HepG2 (cell line): Measurements from ENCODE around the gene CDC14B. TPM values are rescaled to one million over a fixed set of nuclear protein-coding genes. Genes with fewer than 3 reads are reported as not detected.

ENCODE experiments used
- AGO1 ChIP-seq: fragments of 200-400 bp; formaldehyde crosslinking; IDR thresholded peaks from 2 replicates; pipeline ENCODE4 v1.6.1; 2017; ENCODE audit warnings: mild to moderate bottlenecking, low read depth, low read length, moderate library complexity; ENCODE audit not compliant: poor library complexity, severe bottlenecking
- ATRX ChIP-seq: sonication (generic); formaldehyde crosslinking; IDR thresholded peaks from 2 replicates; pipeline ENCODE4 v1.4.0; 2020; ENCODE audit warnings: missing genetic modification reagents, borderline replicate concordance
- CCAR2 ChIP-seq: fragments of 200-400 bp; formaldehyde crosslinking; optimal IDR thresholded peaks from 2 replicates; pipeline ENCODE3; 2018; ENCODE audit warnings: low read depth, mild to moderate bottlenecking, low read length, moderate library complexity
- GTF2F1 ChIP-seq: fragments of 150-350 bp; IDR thresholded peaks from 2 replicates; pipeline ENCODE4 v1.6.1; 2014; ENCODE audit warnings: low read length
- HDAC1 ChIP-seq: sonication (generic); formaldehyde crosslinking; IDR thresholded peaks from 2 replicates; pipeline ENCODE4 v1.5.1; 2020; ENCODE audit warnings: mild to moderate bottlenecking, missing genetic modification reagents
- HNRNPH1 ChIP-seq: fragments of 200-400 bp; formaldehyde crosslinking; optimal IDR thresholded peaks from 2 replicates; pipeline ENCODE3; 2017; ENCODE audit warnings: mild to moderate bottlenecking, low read depth, low read length
- MYC ChIP-seq: sonication (generic); formaldehyde crosslinking; IDR thresholded peaks from 2 replicates; pipeline ENCODE4 v1.9.0; 2021; ENCODE audit warnings: missing genetic modification reagents, borderline replicate concordance
- NCOR1 ChIP-seq: fragments of 200-600 bp; sonication (generic); IDR thresholded peaks from 2 replicates; pipeline ENCODE4 v1.7.0; 2017; ENCODE audit warnings: antibody characterized with exemption, low read length, borderline replicate concordance
- PHF8 ChIP-seq: sonication (generic); formaldehyde crosslinking; IDR thresholded peaks from 2 replicates; pipeline ENCODE4 v1.5.0; 2020; ENCODE audit warnings: missing genetic modification reagents
- RAD51 ChIP-seq: fragments of 450-650 bp; IDR thresholded peaks from 2 replicates; pipeline ENCODE4 v1.6.1; 2016; ENCODE audit warnings: borderline replicate concordance
- RARA ChIP-seq: IDR thresholded peaks from 2 replicates; pipeline ENCODE4 v1.6.1; 2016; ENCODE audit warnings: missing genetic modification reagents, missing compliant biosample characterization
- RXRB ChIP-seq: IDR thresholded peaks from 2 replicates; pipeline ENCODE4 v1.6.1; 2016; ENCODE audit warnings: borderline replicate concordance, missing genetic modification reagents, missing compliant biosample characterization
- SCMH1 ChIP-seq: sonication (generic); formaldehyde crosslinking; IDR thresholded peaks from 2 replicates; pipeline ENCODE4 v1.9.0; 2021; ENCODE audit warnings: missing genetic modification reagents, mild to moderate bottlenecking, borderline replicate concordance
- TCF7L2 ChIP-seq: IDR thresholded peaks from 2 replicates; pipeline ENCODE4 v1.6.1; 2011; ENCODE audit warnings: mild to moderate bottlenecking, low read depth, low read length, moderate library complexity
- ZNF251 ChIP-seq: sonication (generic); formaldehyde crosslinking; IDR thresholded peaks from 2 replicates; pipeline ENCODE4 v1.9.0; 2021; ENCODE audit warnings: mild to moderate bottlenecking, missing genetic modification reagents
- ZNF30 ChIP-seq: sonication (generic); formaldehyde crosslinking; IDR thresholded peaks from 2 replicates; pipeline ENCODE4 v1.5.0; 2020; ENCODE audit warnings: mild to moderate bottlenecking, missing genetic modification reagents
- ZNF451 ChIP-seq: sonication (generic); formaldehyde crosslinking; IDR thresholded peaks from 2 replicates; pipeline ENCODE4 v1.5.0; 2020; ENCODE audit warnings: mild to moderate bottlenecking, missing genetic modification reagents
- ZNF746 ChIP-seq: sonication (generic); formaldehyde crosslinking; IDR thresholded peaks from 2 replicates; pipeline ENCODE4 v1.8.0; 2022; ENCODE audit warnings: mild to moderate bottlenecking, missing genetic modification reagents
- polyA plus RNA-seq, 8 experiments: library from polyadenylated mRNA; depleted of rRNA in 3 of 8; stranded (reverse) in 7 of 8; unstranded in 1 of 8; fragments of >200 nt; fragmentation: Illumina TruSeq in 4 of 8; extraction: Trizol in 4 of 8; gene quantifications; 2 replicates each; pipeline versions ENCODE4 v1.2.1 to v1.2.3, GENCODE V29; 2011 to 2016; ENCODE audit warnings: low read depth in 4 of 8, missing spikeins in 1 of 8, mixed read lengths in 1 of 8; ENCODE audit not compliant: insufficient read depth in 1 of 8
- total RNA-seq, 5 experiments: library from RNA; depleted of rRNA; stranded (reverse); fragments of >200 nt; fragmentation: Illumina TruSeq; extraction: Trizol; gene quantifications; 2 replicates each; pipeline ENCODE4 v1.2.3, GENCODE V29; 2016; ENCODE audit warnings: low read depth in 1 of 5
- TF ChIP-seq, protein P1 (sequence below): sonication (generic); formaldehyde crosslinking; IDR thresholded peaks from 2 replicates; pipeline ENCODE4 v1.5.0; 2020; ENCODE audit warnings: missing genetic modification reagents
- TF ChIP-seq, protein P2 (sequence below): sonication (generic); formaldehyde crosslinking; IDR thresholded peaks from 2 replicates; pipeline ENCODE4 v1.5.0; 2020; ENCODE audit warnings: mild to moderate bottlenecking, missing genetic modification reagents, borderline replicate concordance
- TF ChIP-seq, protein P3 (sequence below): sonication (generic); formaldehyde crosslinking; IDR thresholded peaks from 2 replicates; pipeline ENCODE4 v1.5.0; 2020; ENCODE audit warnings: missing genetic modification reagents
- TF ChIP-seq, protein P4 (sequence below): IDR thresholded peaks from 2 replicates; pipeline ENCODE4 v1.6.1; 2012; ENCODE audit warnings: low read depth, low read length, improper control_type of control experiment
- TF ChIP-seq, protein P5 (sequence below): sonication (generic); formaldehyde crosslinking; IDR thresholded peaks from 2 replicates; pipeline ENCODE4 v1.8.0; 2022; ENCODE audit warnings: mild to moderate bottlenecking, missing genetic modification reagents, moderate library complexity

Gene CDC14B
- total and polyA plus RNA-seq, 2 of the 13 experiments (the other 11 are each of a cell fraction or from before 2014, with no cell fraction given): 25.8 to 33.3 TPM

DNA sequence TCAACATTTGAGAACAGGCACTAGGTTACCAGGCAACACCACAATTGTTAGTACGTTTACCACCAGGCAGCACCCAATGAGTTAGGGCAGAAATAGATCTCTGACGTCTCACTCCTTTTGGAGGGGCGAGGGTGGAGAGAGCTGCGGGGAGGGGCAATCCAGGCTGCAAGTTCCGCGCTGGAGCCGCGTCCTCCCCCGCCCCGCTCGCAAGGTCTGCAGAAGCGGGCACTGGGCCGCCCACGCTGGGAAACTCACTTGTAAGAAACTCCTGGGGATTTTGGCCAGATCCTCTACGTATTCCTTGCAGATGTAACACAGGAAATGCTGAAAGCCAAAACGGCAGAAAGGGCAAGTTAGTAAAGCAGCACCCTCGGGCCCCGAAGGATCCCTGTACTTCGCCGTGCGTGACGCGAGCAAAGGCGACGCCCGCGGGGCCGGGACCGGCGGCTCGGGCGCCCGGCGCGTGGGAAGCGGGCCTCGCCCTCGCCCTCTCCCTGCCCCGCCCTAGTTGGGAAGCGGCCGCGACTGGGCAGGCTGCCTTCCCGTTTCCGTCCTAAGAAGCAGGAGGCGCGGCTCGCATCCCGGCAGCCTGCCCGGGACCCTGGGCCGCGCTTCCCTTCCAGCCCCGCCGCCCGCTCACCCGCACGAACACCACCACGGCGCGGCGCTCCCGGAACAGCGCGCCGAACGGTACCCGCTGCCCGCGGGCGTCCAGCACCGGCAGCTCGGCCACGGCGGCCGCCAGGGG lies 35.0 kb upstream of the CDC14B start (continued):
- TF ChIP-seq ATRX (CRISPR knock-in tag) (no peak), ZNF746 (CRISPR knock-in tag) (no peak), MYC (CRISPR knock-in tag) (0 out of 2 replicates have a peak, but pooled peaks have one; percentile 18), SCMH1 (CRISPR knock-in tag) (no peak), ZNF451 (no peak), AGO1 (no peak), NCOR1 (no peak), HNRNPH1 (no peak), PHF8 (CRISPR knock-in tag) (peak; percentile 49), HDAC1 (CRISPR knock-in tag) (peak; percentile 14; the same call in 1 of the 2 replicates), GTF2F1 (no peak), RAD51 (no peak), TCF7L2 (no peak), RXRB (CRISPR knock-in tag) (no peak), CCAR2 (no peak), RARA (no peak), ZNF251 (CRISPR knock-in tag) (no peak), ZNF30 (no peak)
- TF ChIP-seq, protein P1, sequence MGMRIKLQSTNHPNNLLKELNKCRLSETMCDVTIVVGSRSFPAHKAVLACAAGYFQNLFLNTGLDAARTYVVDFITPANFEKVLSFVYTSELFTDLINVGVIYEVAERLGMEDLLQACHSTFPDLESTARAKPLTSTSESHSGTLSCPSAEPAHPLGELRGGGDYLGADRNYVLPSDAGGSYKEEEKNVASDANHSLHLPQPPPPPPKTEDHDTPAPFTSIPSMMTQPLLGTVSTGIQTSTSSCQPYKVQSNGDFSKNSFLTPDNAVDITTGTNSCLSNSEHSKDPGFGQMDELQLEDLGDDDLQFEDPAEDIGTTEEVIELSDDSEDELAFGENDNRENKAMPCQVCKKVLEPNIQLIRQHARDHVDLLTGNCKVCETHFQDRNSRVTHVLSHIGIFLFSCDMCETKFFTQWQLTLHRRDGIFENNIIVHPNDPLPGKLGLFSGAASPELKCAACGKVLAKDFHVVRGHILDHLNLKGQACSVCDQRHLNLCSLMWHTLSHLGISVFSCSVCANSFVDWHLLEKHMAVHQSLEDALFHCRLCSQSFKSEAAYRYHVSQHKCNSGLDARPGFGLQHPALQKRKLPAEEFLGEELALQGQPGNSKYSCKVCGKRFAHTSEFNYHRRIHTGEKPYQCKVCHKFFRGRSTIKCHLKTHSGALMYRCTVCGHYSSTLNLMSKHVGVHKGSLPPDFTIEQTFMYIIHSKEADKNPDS (CRISPR knock-in tag): no peak
- TF ChIP-seq, protein P2, sequence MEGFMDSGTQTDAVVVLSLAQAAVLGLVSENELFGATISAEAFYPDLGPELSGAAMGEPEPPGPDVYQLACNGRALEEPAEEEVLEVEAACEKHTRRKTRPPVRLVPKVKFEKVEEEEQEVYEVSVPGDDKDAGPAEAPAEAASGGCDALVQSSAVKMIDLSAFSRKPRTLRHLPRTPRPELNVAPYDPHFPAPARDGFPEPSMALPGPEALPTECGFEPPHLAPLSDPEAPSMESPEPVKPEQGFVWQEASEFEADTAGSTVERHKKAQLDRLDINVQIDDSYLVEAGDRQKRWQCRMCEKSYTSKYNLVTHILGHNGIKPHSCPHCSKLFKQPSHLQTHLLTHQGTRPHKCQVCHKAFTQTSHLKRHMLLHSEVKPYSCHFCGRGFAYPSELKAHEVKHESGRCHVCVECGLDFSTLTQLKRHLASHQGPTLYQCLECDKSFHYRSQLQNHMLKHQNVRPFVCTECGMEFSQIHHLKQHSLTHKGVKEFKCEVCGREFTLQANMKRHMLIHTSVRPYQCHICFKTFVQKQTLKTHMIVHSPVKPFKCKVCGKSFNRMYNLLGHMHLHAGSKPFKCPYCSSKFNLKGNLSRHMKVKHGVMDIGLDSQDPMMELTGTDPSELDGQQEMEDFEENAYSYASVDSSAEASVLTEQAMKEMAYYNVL: no peak
- TF ChIP-seq, protein P3, sequence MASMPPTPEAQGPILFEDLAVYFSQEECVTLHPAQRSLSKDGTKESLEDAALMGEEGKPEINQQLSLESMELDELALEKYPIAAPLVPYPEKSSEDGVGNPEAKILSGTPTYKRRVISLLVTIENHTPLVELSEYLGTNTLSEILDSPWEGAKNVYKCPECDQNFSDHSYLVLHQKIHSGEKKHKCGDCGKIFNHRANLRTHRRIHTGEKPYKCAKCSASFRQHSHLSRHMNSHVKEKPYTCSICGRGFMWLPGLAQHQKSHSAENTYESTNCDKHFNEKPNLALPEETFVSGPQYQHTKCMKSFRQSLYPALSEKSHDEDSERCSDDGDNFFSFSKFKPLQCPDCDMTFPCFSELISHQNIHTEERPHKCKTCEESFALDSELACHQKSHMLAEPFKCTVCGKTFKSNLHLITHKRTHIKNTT: no peak
- TF ChIP-seq, protein P4, sequence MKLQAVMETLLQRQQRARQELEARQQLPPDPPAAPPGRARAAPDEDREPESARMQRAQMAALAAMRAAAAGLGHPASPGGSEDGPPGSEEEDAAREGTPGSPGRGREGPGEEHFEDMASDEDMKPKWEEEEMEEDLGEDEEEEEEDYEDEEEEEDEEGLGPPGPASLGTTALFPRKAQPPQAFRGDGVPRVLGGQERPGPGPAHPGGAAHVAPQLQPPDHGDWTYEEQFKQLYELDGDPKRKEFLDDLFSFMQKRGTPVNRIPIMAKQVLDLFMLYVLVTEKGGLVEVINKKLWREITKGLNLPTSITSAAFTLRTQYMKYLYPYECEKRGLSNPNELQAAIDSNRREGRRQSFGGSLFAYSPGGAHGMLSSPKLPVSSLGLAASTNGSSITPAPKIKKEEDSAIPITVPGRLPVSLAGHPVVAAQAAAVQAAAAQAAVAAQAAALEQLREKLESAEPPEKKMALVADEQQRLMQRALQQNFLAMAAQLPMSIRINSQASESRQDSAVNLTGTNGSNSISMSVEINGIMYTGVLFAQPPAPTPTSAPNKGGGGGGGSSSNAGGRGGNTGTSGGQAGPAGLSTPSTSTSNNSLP: no peak
- TF ChIP-seq, protein P5, sequence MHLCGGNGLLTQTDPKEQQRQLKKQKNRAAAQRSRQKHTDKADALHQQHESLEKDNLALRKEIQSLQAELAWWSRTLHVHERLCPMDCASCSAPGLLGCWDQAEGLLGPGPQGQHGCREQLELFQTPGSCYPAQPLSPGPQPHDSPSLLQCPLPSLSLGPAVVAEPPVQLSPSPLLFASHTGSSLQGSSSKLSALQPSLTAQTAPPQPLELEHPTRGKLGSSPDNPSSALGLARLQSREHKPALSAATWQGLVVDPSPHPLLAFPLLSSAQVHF (CRISPR knock-in tag): no peak
